ENCODE results near the gene MYO7A. TPM values are rescaled to one million over a fixed set of nuclear protein-coding genes. Genes with fewer than 3 reads are reported as not detected.

Gene MYO7A
- total and polyA plus RNA-seq, 2 of the 8 experiments (the other 6 are each of a cell fraction or from before 2014, with no cell fraction given): 1.5 to 1.9 TPM

- Histone ChIP-seq H2BK120ac (replicated peaks; ENCODE audit: low read depth, low read length) (no peak overlapping the region), H3K9ac (replicated peaks in 1 of 4; ENCODE audit: extremely low read depth in 1 of 4, low read depth in 3 of 4, low read length in 3 of 4) (no peak overlapping the region), H2AK5ac (ENCODE audit: low read depth, low read length) (no peak overlapping the region), H2BK15ac (ENCODE audit: low read length) (0 out of 2 replicates have a peak overlapping the region, but pooled peaks have one; percentile 12), H3K27ac (ENCODE audit: low read depth, low read length) (no peak overlapping the region), H2BK12ac (ENCODE audit: low read depth, low read length) (peak overlapping the region; percentile 27; the same call in 1 of the 2 replicates), H3K56ac (replicated peaks; ENCODE audit: insufficient read length, low read depth, low read length) (no peak overlapping the region), H3K4me3 (ENCODE audit: extremely low read depth in 1 of 4, insufficient read depth in 2 of 4, low read depth in 3 of 4, low read length in 4 of 4) (no peak overlapping the region), H3K4ac (replicated peaks; ENCODE audit: insufficient read length, low read depth, low read length) (no peak overlapping the region), H3K18ac (ENCODE audit: extremely low read depth, low read length) (no peak overlapping the region; the same call in 1 of the 2 replicates), H4K8ac (ENCODE audit: extremely low read depth, insufficient read depth, low read length) (no peak overlapping the region), H3K27me3 (replicated peaks in 1 of 4; ENCODE audit: control insufficient read depth in 3 of 4, extremely low read depth in 1 of 4, insufficient read depth in 3 of 4, low read length in 3 of 4) (no peaks in the 10 kb centered on the region), H3K14ac (ENCODE audit: insufficient read length) (no peak overlapping the region), H4K91ac (replicated peaks; ENCODE audit: insufficient read length, low read length) (no peak overlapping the region), H3K79me2 (ENCODE audit: control insufficient read depth in 1 of 2, insufficient read depth in 2 of 2, low read length in 2 of 2) (no peaks in the 10 kb centered on the region), H3K23ac (ENCODE audit: insufficient read length) (no peak overlapping the region), H3K23me2 (ENCODE audit: low read depth, low read length) (peaks cover 5% of the 10 kb centered on the region; the same call in 1 of the 2 replicates), H3K36me3 (ENCODE audit: control insufficient read depth in 2 of 4, insufficient read depth in 4 of 4, low read length in 3 of 4) (no peaks in the 10 kb centered on the region), H4K5ac (ENCODE audit: insufficient read length, low read depth, low read length) (no peak overlapping the region), H3K79me1 (ENCODE audit: low read depth, low read length) (no peaks in the 10 kb centered on the region), H3K4me1 (replicated peaks in 1 of 4; ENCODE audit: control insufficient read depth in 3 of 4, insufficient read depth in 4 of 4, low read length in 3 of 4) (peaks cover 0 to 7% (median 6%) of the 10 kb centered on the region in 4 experiments; a peak in 6 of 7 replicates), H2AFZ (ENCODE audit: low read length) (no peak overlapping the region), H4K20me1 (replicated peaks in 1 of 2; ENCODE audit: control insufficient read depth in 1 of 2, insufficient read depth in 2 of 2, low read length in 2 of 2) (peaks cover 0 to 3% of the 10 kb centered on the region in 2 experiments), H3K4me2 (ENCODE audit: insufficient read depth in 1 of 2, low read depth in 2 of 2, low read length in 2 of 2) (no peak overlapping the region), H3K9me3 (ENCODE audit: insufficient read depth in 2 of 2, low read depth in 1 of 2, low read length in 1 of 2) (no peaks in the 10 kb centered on the region), H2BK20ac (ENCODE audit: low read length) (no peak overlapping the region), H2BK5ac (ENCODE audit: low read depth, low read length) (no peak overlapping the region)
- DNase-seq (ENCODE audit: low read depth in 1 of 2, low spot score in 2 of 2) (peak in 1 of 2 experiments; percentile 83), FAIRE-seq (peak; percentile 78)
- ChIA-PET POLR2A (ENCODE audit: partially characterized antibody) (interaction anchor here (0.8 to 2.1 kb wide), 4 partner anchors 12 to 61 kb away, joined by 3 to 6 read pairs (median 4); partner anchors contain the start of gene MYO7A), CTCF (ENCODE audit: partially characterized antibody) (interaction anchor here (0.6 to 8.0 kb wide), 43 partner anchors 8 to 770 kb away, joined by 3 to 248 read pairs (median 5); partner anchors contain the start of genes AQP11 and MYO7A)
- 65% methylated on average over 7 of the region's 7 CpGs; no CpG with 5 or more reads in 1 of the 2 experiments for WGBS, 2 experiments (ENCODE audit: extremely low coverage in 1 of 2, insufficient coverage in 1 of 2, insufficient read length in 1 of 2, insufficient replicate concordance in 2 of 2, low coverage in 1 of 2, low lambda C conversion rate in 2 of 2, missing lambda C conversion rate in 1 of 2)
- TF ChIP-seq CREB1 (IDR thresholded peaks at IDR 0.05) (peak; percentile 85), GABPA (IDR thresholded peaks at IDR 0.05; ENCODE audit: borderline replicate concordance, insufficient read depth, low read length) (no peak), NRF1 (IDR thresholded peaks at IDR 0.05; ENCODE audit: low read depth, low read length) (no peak), RAD21 (IDR thresholded peaks at IDR 0.05 in 1 of 2, conservative IDR thresholded peaks at IDR 0.05 in 1 of 2; ENCODE audit: low read depth in 2 of 2, low read length in 2 of 2) (peak; percentile 86 to 92), SP4 (IDR thresholded peaks at IDR 0.05; ENCODE audit: low read length) (no peak), KDM1A (IDR thresholded peaks at IDR 0.05; ENCODE audit: borderline replicate concordance, low read length) (no peak), EGR1 (IDR thresholded peaks at IDR 0.05; ENCODE audit: borderline replicate concordance, low read depth, low read length) (no peak), RXRA (IDR thresholded peaks at IDR 0.05; ENCODE audit: insufficient read depth, low read depth, low read length) (no peak), TBP (IDR thresholded peaks at IDR 0.05; ENCODE audit: low read depth, low read length) (no peak), RNF2 (IDR thresholded peaks at IDR 0.05; ENCODE audit: borderline replicate concordance, low read depth, low read length, missing control alignments, poor library complexity, severe bottlenecking) (no peak)
Observed at GRCh38 chr11:77187776-77188632, 60.0 kb downstream of the MYO7A start.
